HUES6 (cell line): ENCODE results near the gene LRRC32.
"Not testable (repeated sequence)": the region's sequence is repeated elsewhere in the genome, so short reads cannot be mapped to it uniquely, and the experiment has no call there.

Experiments
- H3K27ac ChIP-seq: 2 replicates; pipeline ENCODE4 v1.7.0; 2013; ENCODE audit warnings: low read depth, mild to moderate bottlenecking, low read length, inconsistent platforms
- H3K27me3 ChIP-seq: 2 replicates; pipeline ENCODE4 v1.6.1; 2013; ENCODE audit warnings: low read length; ENCODE audit not compliant: control insufficient read depth, insufficient read depth
- H3K36me3 ChIP-seq: 2 replicates; pipeline ENCODE4 v1.6.1; 2013; ENCODE audit warnings: low read length; ENCODE audit not compliant: control insufficient read depth, insufficient read depth
- H3K4me1 ChIP-seq: 2 replicates; pipeline ENCODE4 v1.6.1; 2013; ENCODE audit warnings: low read length; ENCODE audit not compliant: control insufficient read depth, insufficient read depth
- H3K4me3 ChIP-seq: 2 replicates; pipeline ENCODE4 v1.5.1; 2013; ENCODE audit warnings: low read depth, low read length
- H3K9ac ChIP-seq: one replicate; pipeline ENCODE4 v1.6.1; 2013; ENCODE audit warnings: mild to moderate bottlenecking, low read length
- H3K9me3 ChIP-seq: 2 replicates; pipeline ENCODE4 v1.6.1; 2013; ENCODE audit warnings: low read depth, low read length; ENCODE audit not compliant: control insufficient read depth, insufficient read depth

LRRC32 gene

DNA sequence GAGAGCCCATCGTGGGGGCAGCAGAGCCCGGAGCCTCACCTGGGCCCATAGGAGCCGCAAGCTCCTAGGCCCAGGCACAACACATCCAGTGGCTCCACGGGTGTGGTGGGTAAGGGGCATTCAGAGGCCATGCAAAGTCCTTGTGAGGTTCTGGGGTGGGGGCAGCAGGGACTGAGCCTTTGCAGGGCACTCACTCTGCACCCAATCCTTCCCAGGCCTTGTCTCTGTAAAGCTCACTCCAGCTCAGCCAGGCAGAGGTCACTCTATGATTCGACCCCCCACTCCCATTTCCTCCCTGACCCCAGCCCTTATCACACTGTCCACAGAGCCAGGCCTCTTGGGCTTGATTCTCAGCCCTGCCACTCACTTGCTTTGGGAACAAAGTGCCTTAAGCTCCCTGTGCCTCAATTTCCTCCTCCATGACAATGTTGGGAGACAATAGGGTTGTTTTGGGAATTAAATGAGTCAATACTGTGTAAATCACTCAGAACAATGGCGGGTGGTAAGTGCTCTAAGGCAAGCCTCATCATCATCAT, 46.6 kb downstream of the LRRC32 start:
- Histone ChIP-seq H3K4me3 (no peak overlapping the region), H3K9ac (peak overlapping the region; percentile 35), H3K9me3 (0 out of 2 replicates have a peak, but pooled peaks cover 6% of the 10 kb centered on the region), H3K4me1 (peaks cover 20% of the 10 kb centered on the region; the same call in 1 of the 2 replicates), H3K27ac (no peak overlapping the region), H3K36me3 (no peaks in the 10 kb centered on the region), H3K27me3 (no peaks in the 10 kb centered on the region)

DNA sequence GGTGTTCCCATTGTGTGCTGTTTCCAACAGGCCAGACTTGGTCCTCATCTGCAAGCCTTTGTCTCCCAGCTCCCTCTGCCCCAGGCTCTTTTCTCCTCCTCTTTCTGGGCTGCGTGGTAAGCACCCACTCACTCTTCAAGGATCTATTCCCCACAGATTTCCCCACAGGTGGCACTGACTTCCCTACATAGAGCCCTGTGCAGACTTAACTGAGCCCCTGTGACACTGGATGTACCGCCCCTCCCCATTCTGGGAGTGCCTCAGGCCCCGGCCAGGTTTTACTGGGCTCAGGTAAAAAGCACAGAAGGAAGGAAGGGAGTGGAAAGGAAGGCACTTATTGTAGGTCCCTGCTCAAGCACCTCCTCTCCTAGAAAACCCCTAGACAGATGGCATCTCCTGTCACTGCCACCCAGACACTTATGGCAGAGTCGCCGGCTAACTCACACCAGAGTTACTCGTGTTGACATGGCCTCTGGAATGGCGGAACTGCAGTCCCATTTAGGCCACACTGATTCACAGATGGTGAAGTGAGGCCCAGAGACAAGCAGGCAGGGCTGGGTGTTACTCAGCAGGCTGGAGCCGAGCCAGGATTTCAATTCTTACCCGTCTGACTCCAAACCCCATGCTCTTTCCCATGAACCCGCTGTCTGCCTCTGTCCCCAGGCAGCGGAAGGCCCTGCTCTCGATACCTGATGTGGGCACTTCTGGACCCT, 47.2 kb downstream of the LRRC32 start:
- H3K4me1 ChIP-seq: peaks cover 20% of the 10 kb centered on the region; the same call in 1 of the 2 replicates
- H3K9me3 ChIP-seq: peaks cover 10% of the 10 kb centered on the region
- H3K27me3 ChIP-seq: no peaks in the 10 kb centered on the region
- no peak overlapping the region for H3K4me3 ChIP-seq
- H3K27ac ChIP-seq: no peak overlapping the region
- peak overlapping the region; percentile 35 for H3K9ac ChIP-seq
- H3K36me3 ChIP-seq: no peaks in the 10 kb centered on the region

DNA sequence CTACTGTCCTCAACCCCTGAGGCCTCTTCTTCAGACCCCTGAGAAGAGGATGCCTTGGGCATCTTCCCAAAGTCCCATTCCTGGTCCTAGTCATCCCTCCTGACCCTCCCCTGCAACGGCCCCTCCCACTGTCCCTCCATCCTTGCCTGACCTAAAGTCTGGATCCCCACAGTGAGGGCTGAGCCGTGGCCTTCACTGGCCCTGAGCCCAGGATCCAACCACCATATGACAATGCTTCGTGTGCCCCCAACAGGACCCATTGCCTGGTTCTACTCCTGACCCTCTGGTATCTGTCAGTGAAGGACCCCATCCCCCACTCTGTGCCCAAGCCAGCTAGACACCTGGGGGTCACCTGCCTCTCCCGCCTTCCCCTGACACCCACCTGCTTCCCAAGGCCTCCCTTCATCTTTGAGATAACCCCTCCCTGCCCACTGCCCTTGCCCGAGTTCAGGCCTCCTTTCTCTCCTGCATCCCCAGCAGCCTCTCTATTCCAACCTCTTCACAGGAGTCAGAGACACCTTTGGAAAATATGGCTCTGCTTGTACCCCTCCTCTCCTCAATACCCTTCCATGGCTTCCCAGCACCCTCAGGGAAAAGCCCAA, 48.0 kb downstream of the LRRC32 start:
- Histone ChIP-seq H3K4me3 (no peak overlapping the region), H3K27me3 (no peaks in the 10 kb centered on the region)

DNA sequence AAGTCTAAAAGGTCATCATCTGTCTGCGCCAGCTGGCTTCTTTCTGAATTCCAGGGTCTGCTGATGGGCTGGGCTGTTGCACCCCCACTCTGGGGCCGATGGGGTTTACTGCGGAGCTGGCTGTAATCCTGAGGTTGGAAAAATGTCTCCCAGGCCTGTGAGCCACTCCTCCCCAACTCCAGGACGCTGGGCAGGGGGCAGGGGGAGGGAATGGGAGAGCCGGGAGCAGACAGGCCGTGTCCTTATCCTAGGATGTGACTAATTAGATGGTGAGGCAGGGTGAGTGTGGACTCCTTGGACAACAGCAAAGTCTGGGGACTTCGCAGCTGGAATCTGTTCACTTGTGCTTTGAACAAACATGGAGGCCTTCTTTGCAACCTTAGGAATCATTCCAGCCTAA, 48.7 kb downstream of the LRRC32 start:
- no peaks in the 10 kb centered on the region for H3K27me3 ChIP-seq
- peak overlapping the region; percentile 12; the same call in 1 of the 2 replicates for H3K27ac ChIP-seq
- H3K9ac ChIP-seq: no peak overlapping the region
- H3K4me3 ChIP-seq: no peak overlapping the region
- H3K4me1 ChIP-seq: peaks cover 20% of the 10 kb centered on the region; the same call in 1 of the 2 replicates
- H3K36me3 ChIP-seq: no peaks in the 10 kb centered on the region
- H3K9me3 ChIP-seq: peaks cover 14% of the 10 kb centered on the region

More for the DNA sequence above, 48.0 kb downstream of the LRRC32 start:
- Histone ChIP-seq H3K27ac (no peak overlapping the region), H3K4me1 (peaks cover 20% of the 10 kb centered on the region; the same call in 1 of the 2 replicates), H3K9me3 (peaks cover 14% of the 10 kb centered on the region), H3K36me3 (no peaks in the 10 kb centered on the region), H3K9ac (no peak overlapping the region)

DNA sequence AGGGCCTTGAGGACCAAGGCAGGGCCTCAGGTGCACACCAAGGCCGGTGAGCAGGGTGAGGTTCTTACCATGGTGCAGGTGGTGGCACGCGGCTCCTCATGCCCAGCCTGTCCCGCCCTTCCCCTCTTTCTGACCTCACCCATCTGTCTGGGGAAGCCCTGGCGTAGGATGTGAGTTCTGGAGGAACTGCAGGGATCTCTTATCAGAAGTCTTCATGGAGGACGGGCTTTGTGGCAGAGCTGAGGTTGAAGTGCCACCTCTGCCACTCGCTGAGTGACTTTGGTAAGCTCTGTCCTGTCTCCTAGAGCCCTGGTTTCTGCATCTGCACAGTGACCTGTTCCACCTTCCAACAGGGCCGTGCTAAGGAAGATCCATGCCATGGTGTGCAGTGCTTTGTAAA, 49.1 kb downstream of the LRRC32 start:
- H3K4me3 ChIP-seq: no peak overlapping the region
- peaks cover 20% of the 10 kb centered on the region; the same call in 1 of the 2 replicates for H3K4me1 ChIP-seq
- H3K9ac ChIP-seq: no peak overlapping the region
- peak overlapping the region; percentile 12; the same call in 1 of the 2 replicates for H3K27ac ChIP-seq
- H3K9me3 ChIP-seq: peaks cover 16% of the 10 kb centered on the region
- H3K27me3 ChIP-seq: no peaks in the 10 kb centered on the region
- no peaks in the 10 kb centered on the region for H3K36me3 ChIP-seq

DNA sequence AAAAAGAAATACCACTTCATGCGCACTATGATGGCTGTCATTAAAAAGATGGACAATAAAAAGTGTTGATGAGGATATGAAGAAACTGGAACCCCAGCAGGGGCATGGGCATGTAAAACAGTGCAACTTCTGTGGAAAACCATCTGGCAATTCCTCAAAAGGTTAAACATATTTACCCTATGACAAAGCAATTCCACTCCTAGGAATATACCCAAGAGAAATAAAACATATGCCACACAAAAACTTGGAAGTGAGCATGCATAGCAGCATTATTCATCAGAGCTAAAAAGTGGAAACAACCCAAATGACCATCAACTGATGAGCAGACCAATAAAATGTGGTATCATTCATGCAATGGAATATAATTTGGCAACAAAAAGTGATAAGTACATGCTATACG, 50.1 kb downstream of the LRRC32 start:
- no peak overlapping the region for H3K27ac ChIP-seq
- H3K9ac ChIP-seq: no peak overlapping the region
- H3K9me3 ChIP-seq: peaks cover 12% of the 10 kb centered on the region
- H3K4me1 ChIP-seq: peaks cover 20% of the 10 kb centered on the region; the same call in 1 of the 2 replicates
- no peaks in the 10 kb centered on the region for H3K36me3 ChIP-seq
- H3K27me3 ChIP-seq: no peaks in the 10 kb centered on the region
- no peak overlapping the region for H3K4me3 ChIP-seq

DNA sequence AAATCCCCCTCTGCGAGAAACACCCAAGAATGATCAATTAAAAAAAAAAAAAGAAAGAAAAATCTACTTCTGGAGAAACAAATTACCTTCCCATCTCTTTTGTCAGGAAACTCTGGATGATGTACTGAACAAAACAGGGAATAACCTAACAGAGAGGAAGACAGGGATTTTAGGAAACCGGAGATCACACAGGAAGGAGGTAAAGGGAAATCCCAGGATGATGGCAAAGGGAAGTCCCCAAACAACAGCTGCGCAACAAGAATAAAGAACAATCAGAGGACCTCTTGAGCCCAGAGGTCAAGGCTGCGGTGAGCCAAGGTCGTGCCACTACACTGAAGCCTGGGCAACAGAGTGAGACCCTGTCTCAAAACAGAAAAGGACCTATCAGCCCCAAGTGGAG, 50.7 kb downstream of the LRRC32 start:
- H3K9ac ChIP-seq, H3K27ac ChIP-seq, H3K36me3 ChIP-seq, H3K4me3 ChIP-seq, H3K27me3 ChIP-seq: not testable (repeated sequence)
- peaks cover 17% of the 10 kb centered on the region; the same call in 1 of the 2 replicates for H3K4me1 ChIP-seq
- H3K9me3 ChIP-seq: peaks cover 10% of the 10 kb centered on the region

DNA sequence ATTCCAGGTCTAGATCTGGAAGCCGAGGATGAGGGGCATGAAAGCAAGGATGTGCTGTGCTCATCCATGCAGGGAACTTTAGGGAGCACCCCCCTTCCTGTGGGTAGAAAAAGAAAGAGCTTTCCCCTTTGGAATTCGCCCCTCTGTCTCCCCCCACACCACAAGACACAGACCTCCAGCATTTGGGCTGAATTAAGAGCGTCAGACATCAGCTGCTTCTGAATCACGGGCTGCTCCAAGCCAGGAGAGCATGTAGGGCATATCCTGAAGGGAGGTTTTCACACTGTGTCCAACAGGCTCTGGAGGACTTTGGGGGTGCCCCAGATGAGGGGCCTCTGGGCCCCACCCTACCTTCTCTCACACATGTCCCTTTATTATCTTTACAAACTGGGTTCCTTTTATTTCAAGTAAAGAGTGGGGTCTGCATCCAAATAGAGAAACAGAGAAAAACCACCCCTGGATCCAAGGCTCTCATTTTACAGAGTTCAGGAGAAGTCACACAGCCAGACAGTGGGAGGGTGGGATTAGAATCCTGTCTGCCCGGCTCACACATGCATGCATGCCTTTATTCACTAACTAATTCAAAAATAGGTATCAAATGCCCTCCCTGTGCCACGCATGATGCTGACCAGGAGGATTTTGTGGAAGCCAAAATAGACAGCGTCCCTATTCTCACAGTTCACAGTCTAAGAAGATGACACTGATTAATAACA, 52.8 kb downstream of the LRRC32 start:
- no peaks in the 10 kb centered on the region; the same call in 1 of the 2 replicates for H3K4me1 ChIP-seq
- H3K4me3 ChIP-seq: no peak overlapping the region
- H3K27me3 ChIP-seq: no peaks in the 10 kb centered on the region
- H3K27ac ChIP-seq: no peak overlapping the region
- H3K9ac ChIP-seq: no peak overlapping the region
- no peaks in the 10 kb centered on the region for H3K36me3 ChIP-seq
- peaks cover 10% of the 10 kb centered on the region for H3K9me3 ChIP-seq

DNA sequence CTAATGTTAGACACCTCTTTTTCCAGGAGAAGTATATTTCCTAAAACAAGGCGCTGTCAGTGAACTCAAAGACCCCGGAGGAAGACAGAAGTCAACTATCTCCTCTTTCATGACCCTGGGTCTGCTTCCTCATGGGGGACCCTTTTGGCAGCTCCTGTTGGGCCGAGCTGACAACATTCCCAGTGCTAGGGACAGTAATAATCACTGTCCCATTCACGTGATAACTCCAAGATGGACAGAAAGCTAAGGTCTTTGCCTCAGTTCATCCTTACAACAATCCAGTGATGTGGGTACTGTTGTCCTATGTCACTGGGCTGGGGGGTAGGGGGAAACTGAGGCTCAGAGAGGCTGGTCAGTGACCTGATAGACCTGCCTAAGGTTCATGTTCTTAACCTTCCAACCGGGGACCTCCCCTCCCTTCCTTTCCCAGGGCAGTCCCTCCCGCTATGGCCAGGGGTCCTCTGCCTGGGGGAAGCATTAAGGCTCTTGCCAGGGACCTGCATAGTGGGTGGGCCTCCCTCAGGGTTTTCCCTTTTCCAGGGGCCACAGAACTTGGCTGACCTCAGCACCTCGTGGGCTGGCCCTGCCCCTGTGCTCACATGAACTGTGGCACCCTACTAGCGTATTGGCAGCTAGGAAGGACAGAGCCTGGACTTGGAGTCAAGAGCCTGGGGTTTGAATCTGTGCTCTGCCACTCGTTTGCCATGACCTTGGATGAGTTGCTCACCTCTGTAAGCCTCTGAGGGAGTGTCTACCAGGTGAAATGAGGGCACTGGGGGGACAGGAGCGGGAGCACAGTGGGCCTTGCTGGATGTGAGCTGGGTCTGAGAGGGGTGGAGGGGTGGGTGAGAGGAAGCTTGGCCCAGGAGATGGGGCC, 53.6 kb downstream of the LRRC32 start:
- no peaks in the 10 kb centered on the region for H3K27me3 ChIP-seq
- no peak overlapping the region for H3K27ac ChIP-seq
- H3K9me3 ChIP-seq: peaks cover 10% of the 10 kb centered on the region
- H3K4me3 ChIP-seq: no peak overlapping the region
- no peaks in the 10 kb centered on the region; the same call in 1 of the 2 replicates for H3K4me1 ChIP-seq
- H3K36me3 ChIP-seq: no peaks in the 10 kb centered on the region
- H3K9ac ChIP-seq: no peak overlapping the region

DNA sequence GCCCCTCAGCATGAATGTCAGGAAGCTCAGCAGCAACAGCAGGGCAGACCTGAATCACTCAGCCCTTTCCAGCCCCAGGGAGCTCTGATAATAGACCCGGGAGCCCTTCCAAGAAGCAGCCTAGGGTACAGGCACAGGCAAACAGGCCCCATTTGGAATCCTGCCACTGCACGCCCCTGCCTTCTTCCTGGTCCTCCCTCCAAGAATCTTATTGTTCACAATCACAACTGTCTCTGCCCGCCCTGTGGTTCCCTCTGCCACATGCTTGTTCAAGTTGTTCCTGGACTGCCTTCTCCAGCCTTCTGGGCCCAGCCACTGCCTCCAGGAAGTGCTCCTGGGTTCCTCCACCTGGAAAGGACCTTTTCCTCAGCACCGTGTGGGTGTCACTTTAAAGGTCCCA, 54.6 kb downstream of the LRRC32 start:
- Histone ChIP-seq H3K4me3 (no peak overlapping the region), H3K27me3 (no peaks in the 10 kb centered on the region), H3K27ac (no peak overlapping the region), H3K36me3 (no peaks in the 10 kb centered on the region), H3K9ac (no peak overlapping the region), H3K9me3 (peaks cover 10% of the 10 kb centered on the region), H3K4me1 (peaks cover 5% of the 10 kb centered on the region)
